ENCODE results near the gene RASAL3.
A peak's percentile ranks its signal among the peaks of the same experiment; 100 is the strongest.

RASAL3 gene

GRCh38 chr19:15452111-15453047 lies 12.0 kb downstream of the RASAL3 start:
- Mint-ChIP-seq H3K27ac (peak overlapping the region; percentile 31 to 66 (median 64)), H3K9me3 (no peaks in the 10 kb centered on the region), H3K4me1 (peaks cover 14% of the 10 kb centered on the region), H3K4me3 (peak overlapping the region; percentile 65 to 74 (median 70)), H3K36me3 (ENCODE audit: low read depth) (peaks cover 4% of the 10 kb centered on the region), H3K27me3 (ENCODE audit: low read depth) (peaks cover 51% of the 10 kb centered on the region)
- no peak for TF ChIP-seq CTCF (IDR thresholded peaks at IDR 0.05; ENCODE audit: unreplicated experiment in 3 of 3)

GRCh38 chr19:15450528-15450890 lies 13.8 kb downstream of the RASAL3 start:
- Mint-ChIP-seq H3K27ac (peak overlapping the region; percentile 40 to 76 (median 53)), H3K36me3 (ENCODE audit: low read depth) (peaks cover 7% of the 10 kb centered on the region), H3K4me3 (peak overlapping the region; percentile 80 to 90 (median 86)), H3K9me3 (no peaks in the 10 kb centered on the region), H3K4me1 (peaks cover 14% of the 10 kb centered on the region), H3K27me3 (ENCODE audit: low read depth) (peaks cover 36% of the 10 kb centered on the region)
- TF ChIP-seq CTCF (IDR thresholded peaks at IDR 0.05; ENCODE audit: unreplicated experiment in 3 of 3): no peak

GRCh38 chr19:15449620-15450527 lies 14.5 kb downstream of the RASAL3 start, which contains the start of gene WIZ:
Gene WIZ, minus strand, starts transcription at chr19:15449956. Its CDS starts 1,649 bp downstream, at chr19:15448307.
- Mint-ChIP-seq H3K36me3 (ENCODE audit: low read depth) (peaks cover 4% of the 10 kb centered on the region), H3K27me3 (ENCODE audit: low read depth) (peaks cover 29% of the 10 kb centered on the region), H3K4me3 (peak within 1 kb of the TSS; percentile 85 to 92 (median 92)), H3K27ac (peak within 1 kb of the TSS; percentile 40 to 76 (median 69)), H3K4me1 (peaks cover 14% of the 10 kb centered on the region), H3K9me3 (no peaks in the 10 kb centered on the region)
- TF ChIP-seq CTCF (IDR thresholded peaks at IDR 0.05; ENCODE audit: unreplicated experiment in 3 of 3): no peak

- Mint-ChIP-seq H3K9me3 (no peaks in the 10 kb centered on the region), H3K4me3 (peak overlapping the region; percentile 85 to 92 (median 92)), H3K36me3 (ENCODE audit: low read depth) (peaks cover 4% of the 10 kb centered on the region), H3K27ac (peak overlapping the region in 2 of 3 experiments; percentile 65 to 69), H3K4me1 (peaks cover 11% of the 10 kb centered on the region), H3K27me3 (ENCODE audit: low read depth) (peaks cover 21% of the 10 kb centered on the region)
- no peak for TF ChIP-seq CTCF (IDR thresholded peaks at IDR 0.05; ENCODE audit: unreplicated experiment in 3 of 3)
Measured at GRCh38 chr19:15448778-15449619, 15.3 kb downstream of the RASAL3 start.

GRCh38 chr19:15448044-15448777 lies 16.1 kb downstream of the RASAL3 start:
- H3K27me3 Mint-ChIP-seq (ENCODE audit: low read depth): peaks cover 13% of the 10 kb centered on the region
- peaks cover 4% of the 10 kb centered on the region for H3K36me3 Mint-ChIP-seq (ENCODE audit: low read depth)
- TF ChIP-seq CTCF (IDR thresholded peaks at IDR 0.05; ENCODE audit: unreplicated experiment in 3 of 3): no peak
- H3K9me3 Mint-ChIP-seq: no peaks in the 10 kb centered on the region
- peak overlapping the region; percentile 85 to 92 (median 92) for H3K4me3 Mint-ChIP-seq
- H3K27ac Mint-ChIP-seq: peak overlapping the region in 2 of 3 experiments; percentile 65 to 69
- H3K4me1 Mint-ChIP-seq: peaks cover 6% of the 10 kb centered on the region
